Measurements from ENCODE around the gene THBS1. TPM values are rescaled to one million over a fixed set of nuclear protein-coding genes. Genes with fewer than 3 reads are reported as not detected.

Gene THBS1
- total RNA-seq, 1 experiment from 2014 or later: 342 TPM

DNA sequence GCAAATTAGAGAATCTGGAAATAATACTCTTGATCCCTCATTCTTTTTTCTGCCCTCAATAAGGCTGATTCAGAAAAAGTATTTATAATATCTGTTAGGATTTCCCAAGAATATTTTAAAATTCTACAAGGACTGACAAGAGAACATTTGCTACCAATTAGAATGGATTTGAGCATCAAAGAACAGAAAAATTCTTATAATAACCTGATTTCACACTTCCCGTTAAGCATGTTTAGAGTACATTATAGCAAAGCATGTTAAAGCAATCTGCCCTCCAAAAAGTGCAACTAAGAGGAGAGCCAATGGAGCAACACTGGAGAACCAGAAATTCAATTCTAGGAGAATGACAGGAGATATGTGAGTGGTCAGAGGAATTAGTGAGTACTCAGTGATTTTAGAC is 57.2 kb downstream of the THBS1 start:
- no TSS peak for BruUV-seq (replicated peaks)
- intact Hi-C loops (cut with micrococcal nuclease; ENCODE audit: unreplicated experiment): no loop called here
- no peak for DNase-seq
- H3K27ac Mint-ChIP-seq (ENCODE audit: unreplicated experiment): no peak overlapping the region
- ChIA-PET POLR2A (no interaction called here), CTCF (no interaction called here)
- TF ChIP-seq CTCF (IDR thresholded peaks at IDR 0.05; ENCODE audit: insufficient read depth in 1 of 2, low read depth in 1 of 2, low read length in 1 of 2, severe bottlenecking in 1 of 2, unreplicated experiment in 1 of 2): no peak
- no peaks in the 10 kb centered on the region for H3K36me3 Mint-ChIP-seq (ENCODE audit: insufficient read depth, unreplicated experiment)
- Histone ChIP-seq H3K4me3 (ENCODE audit: low read depth, low read length) (no peak overlapping the region), H3K9me3 (no peaks in the 10 kb centered on the region), H3K36me3 (ENCODE audit: control insufficient read depth, insufficient read depth, low read length) (no peaks in the 10 kb centered on the region), H3K4me1 (peaks cover 13% of the 10 kb centered on the region), H3K27me3 (replicated peaks; ENCODE audit: control insufficient read depth, insufficient read depth, low read length) (no peaks in the 10 kb centered on the region)
- H3K4me1 Mint-ChIP-seq (ENCODE audit: low read depth, unreplicated experiment): peaks cover 7% of the 10 kb centered on the region
- no peaks in the 10 kb centered on the region for H3K9me3 Mint-ChIP-seq (ENCODE audit: unreplicated experiment)
- H3K27me3 Mint-ChIP-seq (ENCODE audit: insufficient read depth, unreplicated experiment): no peaks in the 10 kb centered on the region
- no peak overlapping the region for H3K4me3 Mint-ChIP-seq (ENCODE audit: unreplicated experiment)

DNA sequence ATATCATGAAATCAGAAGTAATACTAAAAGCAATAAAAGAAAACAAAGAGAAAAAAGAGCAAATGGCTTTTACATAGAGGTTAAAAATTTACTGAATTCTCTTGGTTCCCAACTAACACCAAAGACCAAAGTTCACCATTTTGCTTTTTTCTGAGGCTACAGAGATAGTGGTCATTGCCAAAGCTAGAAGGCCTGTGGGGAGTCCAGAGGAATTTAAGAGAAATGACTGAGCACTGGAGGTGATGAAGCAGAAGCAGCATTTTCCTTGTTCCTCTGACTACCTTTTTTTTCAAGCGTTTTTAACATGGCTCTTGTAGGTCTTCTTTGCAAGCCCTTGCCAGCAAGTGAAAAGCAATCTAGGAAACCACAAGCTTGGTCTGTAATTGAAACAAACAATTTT is 58.2 kb downstream of the THBS1 start:
- peaks cover 13% of the 10 kb centered on the region for H3K4me1 ChIP-seq
- H3K4me3 ChIP-seq (ENCODE audit: low read depth, low read length): no peak overlapping the region
- Mint-ChIP-seq H3K36me3 (ENCODE audit: insufficient read depth, unreplicated experiment) (no peaks in the 10 kb centered on the region), H3K9me3 (ENCODE audit: unreplicated experiment) (no peaks in the 10 kb centered on the region), H3K27me3 (ENCODE audit: insufficient read depth, unreplicated experiment) (no peaks in the 10 kb centered on the region), H3K4me3 (ENCODE audit: unreplicated experiment) (no peak overlapping the region), H3K4me1 (ENCODE audit: low read depth, unreplicated experiment) (peaks cover 7% of the 10 kb centered on the region), H3K27ac (ENCODE audit: unreplicated experiment) (no peak overlapping the region)
- intact Hi-C loops (cut with micrococcal nuclease; ENCODE audit: unreplicated experiment): no loop called here
- no peaks in the 10 kb centered on the region for H3K9me3 ChIP-seq
- ChIA-PET CTCF (no interaction called here), POLR2A (no interaction called here)
- no peak for DNase-seq
- H3K36me3 ChIP-seq (ENCODE audit: control insufficient read depth, insufficient read depth, low read length): no peaks in the 10 kb centered on the region
- BruUV-seq (replicated peaks): no TSS peak
- H3K27me3 ChIP-seq (replicated peaks; ENCODE audit: control insufficient read depth, insufficient read depth, low read length): no peaks in the 10 kb centered on the region
- TF ChIP-seq CTCF (IDR thresholded peaks at IDR 0.05; ENCODE audit: insufficient read depth in 1 of 2, low read depth in 1 of 2, low read length in 1 of 2, severe bottlenecking in 1 of 2, unreplicated experiment in 1 of 2): no peak

- ChIA-PET POLR2A (no interaction called here), CTCF (interaction anchor here (0.7 kb wide), 1 partner anchor 830 kb away, joined by 3 read pairs; no protein-coding TSS in a partner anchor)
- intact Hi-C loops (cut with micrococcal nuclease; ENCODE audit: unreplicated experiment): no loop called here
- Mint-ChIP-seq H3K36me3 (ENCODE audit: insufficient read depth, unreplicated experiment) (no peaks in the 10 kb centered on the region), H3K27me3 (ENCODE audit: insufficient read depth, unreplicated experiment) (no peaks in the 10 kb centered on the region), H3K4me3 (ENCODE audit: unreplicated experiment) (no peak overlapping the region), H3K4me1 (ENCODE audit: low read depth, unreplicated experiment) (peaks cover 7% of the 10 kb centered on the region), H3K27ac (ENCODE audit: unreplicated experiment) (no peak overlapping the region), H3K9me3 (ENCODE audit: unreplicated experiment) (no peaks in the 10 kb centered on the region)
- Histone ChIP-seq H3K4me1 (peaks cover 13% of the 10 kb centered on the region), H3K4me3 (ENCODE audit: low read depth, low read length) (no peak overlapping the region), H3K27me3 (replicated peaks; ENCODE audit: control insufficient read depth, insufficient read depth, low read length) (no peaks in the 10 kb centered on the region), H3K9me3 (no peaks in the 10 kb centered on the region), H3K36me3 (ENCODE audit: control insufficient read depth, insufficient read depth, low read length) (no peaks in the 10 kb centered on the region)
- TF ChIP-seq CTCF (IDR thresholded peaks at IDR 0.05; ENCODE audit: insufficient read depth in 1 of 2, low read depth in 1 of 2, low read length in 1 of 2, severe bottlenecking in 1 of 2, unreplicated experiment in 1 of 2): no peak
- DNase-seq: no peak
- no TSS peak for BruUV-seq (replicated peaks)
Observed at GRCh38 chr15:39640665-39641064, 59.8 kb downstream of the THBS1 start.

Data from Caco-2 (cell line).